Measurements from ENCODE around the gene AK2. TPM values are rescaled to one million over a fixed set of nuclear protein-coding genes. Genes with fewer than 3 reads are reported as not detected.
"Not testable (repeated sequence)": the region's sequence is repeated elsewhere in the genome, so short reads cannot be mapped to it uniquely, and the experiment has no call there.

Gene AK2
- polyA plus RNA-seq, 5 donors, result 155 to 193 (median 179) TPM

DNA sequence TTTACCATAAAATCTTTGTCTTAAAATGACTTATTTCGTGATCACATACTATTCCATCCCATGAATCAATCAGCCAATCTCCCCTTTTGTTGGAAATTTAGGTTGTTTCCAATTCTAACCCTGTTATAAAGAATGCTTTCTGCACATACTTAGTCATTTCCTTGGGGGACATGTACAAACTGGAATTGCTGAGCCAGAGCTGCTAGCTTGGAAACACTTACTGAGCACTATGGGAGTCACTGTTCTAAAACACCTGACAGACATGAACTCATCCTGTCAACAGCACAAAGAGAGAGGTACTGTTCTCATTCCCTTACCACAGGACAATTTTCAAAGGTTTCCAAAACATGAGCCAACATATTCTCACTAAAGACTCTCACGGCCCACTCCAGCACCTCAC is 32.1 kb downstream of the AK2 start:
- no peak for DNase-seq

GRCh38 chr1:33003657-33004056 is 33.0 kb downstream of the AK2 start:
- DNase-seq, result no peak

DNA sequence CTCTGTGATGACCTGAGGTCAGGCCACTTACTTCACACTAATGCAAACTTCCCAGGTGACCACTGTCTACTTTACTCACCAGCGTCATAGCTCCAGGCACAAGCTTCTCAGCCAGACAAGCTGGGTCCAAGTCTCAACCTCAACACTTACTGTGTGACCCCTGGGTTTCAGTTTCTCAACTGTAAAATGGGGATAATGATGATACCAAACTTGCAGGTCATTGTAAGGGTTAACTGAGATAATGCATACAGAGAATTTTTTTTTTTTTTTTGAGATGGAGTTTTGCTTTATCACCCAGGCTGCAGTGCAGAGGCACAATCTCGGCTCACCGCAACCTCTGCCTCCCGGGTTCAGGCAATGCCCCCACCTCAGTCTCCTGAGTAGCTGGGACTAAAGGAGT is 34.7 kb downstream of the AK2 start:
- DNase-seq, result no peak

DNA sequence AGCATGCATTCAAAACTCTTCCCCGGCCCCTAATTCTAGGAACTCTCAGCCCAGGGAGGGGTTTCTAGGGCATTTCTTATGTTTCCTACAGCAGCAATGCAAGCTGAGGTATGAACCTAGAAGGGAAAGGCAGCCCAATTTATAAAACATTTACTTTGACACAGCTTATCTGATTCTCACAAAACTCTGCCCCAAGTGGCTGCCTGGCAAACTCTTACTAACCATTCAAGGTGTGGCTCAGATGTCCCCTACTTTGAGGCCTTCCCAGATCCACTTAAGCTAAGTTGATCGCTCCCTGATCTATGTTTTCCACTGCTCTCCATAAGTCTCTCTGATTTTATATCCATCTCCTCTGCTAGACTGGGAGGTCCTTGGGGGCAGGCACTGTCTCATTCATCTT is 35.4 kb downstream of the AK2 start:
- DNase-seq, result no peak

- no peak for DNase-seq
Observed at GRCh38 chr1:33000427-33001026, 36.2 kb downstream of the AK2 start.

DNA sequence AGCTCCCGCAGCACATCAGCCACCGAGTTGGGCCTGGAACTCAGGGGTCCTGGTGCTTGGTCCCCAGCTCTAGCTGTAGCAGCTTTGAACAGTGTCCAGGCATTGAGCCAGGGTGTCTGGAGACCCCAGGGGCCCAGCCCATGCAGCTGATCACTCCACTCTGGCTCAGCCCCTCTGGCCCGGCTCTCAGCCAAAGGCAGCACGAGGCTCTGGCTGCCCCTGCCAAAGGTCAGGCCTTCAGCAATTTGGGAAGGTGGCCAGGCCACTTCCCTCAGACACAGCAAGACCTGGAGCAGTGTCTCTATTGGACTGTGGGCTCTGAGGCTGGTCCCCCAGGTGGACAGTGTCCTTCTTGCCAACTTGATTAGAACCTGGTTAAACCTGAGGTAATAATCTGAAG is 37.7 kb downstream of the AK2 start:
- no peak for DNase-seq

DNA sequence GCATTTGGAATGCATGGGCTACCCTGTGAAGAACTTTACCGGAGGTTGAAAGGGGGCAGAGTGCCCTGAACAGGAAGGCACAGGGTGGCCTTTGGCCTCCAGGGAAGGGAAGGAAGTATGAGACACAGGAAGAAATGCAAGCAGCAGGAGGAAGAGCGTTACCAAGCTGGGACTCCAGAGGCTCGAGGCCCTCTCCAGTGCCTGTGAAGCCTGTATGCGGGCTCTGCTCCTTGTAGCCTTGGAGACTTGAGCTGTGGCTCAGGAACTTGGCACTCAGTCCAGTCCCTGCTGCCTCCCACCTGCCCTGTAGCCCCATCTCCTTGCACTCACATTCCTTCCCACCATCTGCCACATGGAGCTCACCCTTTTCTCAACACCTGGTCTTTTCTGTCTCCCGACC is 38.6 kb downstream of the AK2 start:
- no peak for DNase-seq

DNA sequence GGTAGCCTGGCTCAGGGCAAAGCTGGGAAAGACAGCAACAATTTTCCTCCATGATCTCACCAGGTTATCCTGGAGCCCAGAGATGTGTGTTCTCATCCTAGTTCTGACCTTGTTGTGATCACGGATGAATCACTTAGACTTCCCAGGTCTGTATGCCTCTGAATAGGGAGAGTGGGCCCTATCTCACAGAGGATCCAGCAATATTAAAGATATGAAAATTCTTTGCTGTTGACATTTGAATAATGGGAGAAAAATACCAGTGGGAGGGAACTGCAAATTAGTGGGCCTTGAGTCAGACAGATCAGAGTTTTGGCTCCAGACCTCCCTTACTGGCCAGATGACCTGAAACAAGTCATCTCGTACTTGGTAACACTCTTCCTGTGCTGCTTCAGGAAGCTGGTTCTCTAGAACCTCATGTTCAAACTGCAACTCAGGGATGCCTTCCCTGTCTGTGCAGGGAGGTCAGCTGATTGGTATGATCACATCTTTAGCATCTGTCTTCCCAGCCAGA is 39.2 kb downstream of the AK2 start:
- DNase-seq, result no peak

- not testable (repeated sequence) for DNase-seq
Observed at GRCh38 chr1:32993324-32993636, 43.4 kb downstream of the AK2 start.

DNA sequence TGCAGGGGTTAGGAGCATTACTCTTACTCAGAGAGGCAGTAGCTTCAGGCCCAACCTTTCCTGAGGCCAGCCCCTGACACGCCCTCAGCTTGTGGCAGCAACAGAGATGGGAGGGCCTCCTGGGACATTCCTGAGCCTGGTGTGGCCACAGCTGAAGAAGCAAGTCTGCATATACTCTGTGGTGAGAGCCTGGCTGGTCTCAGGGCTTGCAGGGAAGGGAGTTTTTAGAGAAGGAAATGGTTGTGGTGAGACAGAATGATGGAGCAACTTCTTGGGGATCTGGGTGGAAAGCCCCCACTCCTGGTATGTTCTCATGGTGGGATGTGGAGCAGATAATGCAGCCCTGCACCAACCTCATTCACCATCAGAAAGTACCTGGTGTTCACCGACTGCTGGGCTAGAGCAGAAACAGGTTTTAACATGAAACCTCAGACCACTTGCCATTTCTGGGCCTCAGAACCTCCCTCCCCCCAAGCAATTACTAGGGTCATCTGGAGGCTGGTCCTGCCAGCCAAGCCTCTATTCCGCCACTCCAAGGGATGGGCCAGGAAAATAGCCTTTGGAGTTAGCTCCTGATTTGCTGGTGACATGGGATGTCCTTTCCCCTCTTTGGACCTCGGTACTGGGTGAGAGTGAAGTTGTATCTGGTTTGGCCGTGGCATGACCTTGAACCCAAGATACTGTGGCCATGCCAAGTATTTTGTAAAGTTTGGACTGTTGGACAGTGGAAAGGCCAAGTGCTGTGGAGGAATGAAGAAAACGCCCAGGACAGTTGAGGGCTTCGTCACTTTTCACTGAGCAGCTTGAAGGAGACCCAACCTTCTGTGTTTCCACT is 44.0 kb downstream of the AK2 start:
- no peak for DNase-seq

DNA sequence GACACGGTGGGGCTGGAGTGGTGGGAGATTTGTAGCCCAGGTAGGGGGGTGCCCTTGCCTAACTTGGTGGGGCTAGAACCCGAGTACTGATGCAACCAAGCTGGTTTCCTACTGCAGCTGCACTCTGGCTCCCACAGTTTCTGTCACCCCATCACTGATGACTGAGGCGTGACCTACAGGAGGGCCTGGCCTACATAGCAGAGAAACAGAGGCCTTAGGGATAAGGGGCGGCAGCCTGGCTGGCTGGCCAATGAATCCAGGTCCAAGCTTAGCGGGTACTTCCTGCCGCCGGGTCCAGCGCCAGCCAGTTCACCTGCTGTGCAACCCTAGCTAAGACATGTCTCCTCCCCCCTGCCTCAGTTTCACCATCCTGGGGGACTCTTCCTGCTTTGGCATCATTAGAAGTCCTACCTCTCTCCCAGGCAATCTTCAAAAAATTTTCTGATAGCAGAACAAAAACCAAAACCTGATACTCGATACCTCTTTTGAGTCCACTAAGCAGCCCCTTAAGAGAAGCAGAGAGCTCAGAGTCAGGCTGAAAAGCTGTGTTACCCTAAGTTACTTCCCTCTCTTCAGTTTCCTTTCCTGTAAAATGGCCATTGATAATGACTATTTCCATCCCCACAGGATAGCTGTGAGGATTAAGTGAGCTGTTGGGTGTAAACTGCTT is 44.7 kb downstream of the AK2 start:
- no peak for DNase-seq

DNA sequence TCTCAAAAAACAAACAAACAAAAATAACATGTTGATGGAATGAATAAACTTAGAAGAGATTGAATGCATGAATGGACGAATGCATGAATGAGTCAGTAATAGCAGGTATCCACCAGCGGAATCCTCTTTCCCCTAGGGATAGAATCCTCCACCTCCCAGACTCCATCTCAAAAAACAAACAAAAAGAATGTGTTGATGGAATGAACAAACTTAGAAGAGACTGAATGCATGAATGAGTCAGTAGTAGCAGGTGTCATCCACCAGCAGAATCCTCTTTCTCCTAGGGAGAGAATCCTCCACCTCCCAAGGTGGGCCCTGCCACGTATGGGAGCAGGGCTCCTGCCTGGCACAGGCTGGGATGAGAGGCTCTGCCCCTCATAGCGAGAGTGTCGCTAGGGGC is 45.3 kb downstream of the AK2 start:
- no peak for DNase-seq

DNA sequence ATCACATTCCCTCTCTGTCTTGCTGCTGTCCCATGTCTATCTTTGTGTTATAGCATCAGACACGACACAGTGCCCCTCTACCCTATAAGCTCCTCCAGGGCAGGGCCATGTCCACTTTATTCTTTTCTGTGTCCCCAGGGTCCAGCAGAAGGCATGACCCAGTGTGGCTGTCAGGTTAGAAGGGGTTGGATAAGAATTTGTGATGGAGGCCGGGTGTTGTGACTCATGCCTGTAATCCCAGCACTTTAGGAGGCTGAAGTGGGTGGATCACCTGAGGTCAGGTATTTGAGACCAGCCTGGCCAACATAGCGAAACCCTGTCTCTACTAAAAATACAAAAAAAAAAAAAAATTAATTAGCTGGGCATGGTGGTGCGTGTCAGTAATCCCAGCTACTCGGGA is 45.8 kb downstream of the AK2 start:
- no peak for DNase-seq

DNA sequence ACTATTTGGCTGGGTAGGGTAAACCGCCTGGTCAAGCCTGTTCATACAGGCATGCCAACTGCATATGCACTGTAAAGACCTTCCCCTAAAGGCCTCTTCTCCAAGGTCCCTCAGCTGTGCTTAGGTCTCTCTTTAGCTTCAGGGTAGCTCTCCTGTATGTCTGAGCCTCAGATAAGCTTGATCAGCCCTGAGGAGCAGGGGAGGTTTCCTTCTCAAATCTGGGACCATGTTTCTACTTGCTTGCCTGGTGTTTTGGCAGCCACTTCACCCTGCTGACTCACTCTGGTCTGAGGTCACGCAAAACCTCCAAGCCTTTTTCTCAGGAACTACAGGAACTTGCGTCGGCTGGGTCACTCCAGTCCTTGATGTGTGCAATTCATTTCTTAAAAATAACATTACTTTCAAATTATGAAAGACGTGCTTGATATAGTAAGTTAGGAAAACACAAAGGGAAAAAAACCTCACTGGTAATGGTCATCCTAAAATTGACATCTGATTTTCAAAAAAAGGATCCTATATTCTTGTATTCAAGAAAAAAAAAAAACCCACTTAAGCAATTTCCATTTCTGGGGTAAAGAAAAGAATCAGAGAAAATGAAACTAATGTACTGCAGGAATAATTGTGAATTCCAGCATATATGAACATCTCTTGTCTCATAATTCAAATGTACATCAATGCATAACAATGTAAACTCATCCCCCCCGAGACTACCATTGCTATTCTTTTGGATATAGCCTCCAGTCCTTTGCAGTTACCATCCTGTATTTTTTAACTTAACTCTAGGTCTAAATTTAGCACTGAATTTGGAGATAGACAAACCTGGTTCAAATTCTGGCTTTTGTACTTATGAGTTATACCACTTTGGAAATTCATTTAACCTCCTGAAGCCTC is 47.3 kb downstream of the AK2 start:
- DNase-seq, result no peak

DNA sequence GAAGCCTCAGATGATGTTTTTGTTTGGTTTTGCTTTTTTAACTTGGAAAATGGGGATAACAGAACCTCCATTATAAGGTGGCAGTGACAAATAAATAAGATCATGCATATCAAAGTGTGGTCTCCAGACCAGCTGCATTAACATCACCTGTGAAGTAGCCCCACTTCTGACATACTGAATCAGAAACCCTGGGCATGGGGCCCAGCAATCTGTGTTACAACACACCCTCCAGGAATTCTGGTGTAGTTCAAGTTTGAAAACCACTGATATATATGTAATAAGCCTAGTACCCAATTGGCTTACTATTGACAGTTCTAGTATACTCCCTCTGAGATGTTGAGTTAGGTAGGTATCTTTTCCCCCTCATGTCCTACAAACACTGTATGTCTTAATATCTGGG is 48.0 kb downstream of the AK2 start:
- no peak for DNase-seq

DNA sequence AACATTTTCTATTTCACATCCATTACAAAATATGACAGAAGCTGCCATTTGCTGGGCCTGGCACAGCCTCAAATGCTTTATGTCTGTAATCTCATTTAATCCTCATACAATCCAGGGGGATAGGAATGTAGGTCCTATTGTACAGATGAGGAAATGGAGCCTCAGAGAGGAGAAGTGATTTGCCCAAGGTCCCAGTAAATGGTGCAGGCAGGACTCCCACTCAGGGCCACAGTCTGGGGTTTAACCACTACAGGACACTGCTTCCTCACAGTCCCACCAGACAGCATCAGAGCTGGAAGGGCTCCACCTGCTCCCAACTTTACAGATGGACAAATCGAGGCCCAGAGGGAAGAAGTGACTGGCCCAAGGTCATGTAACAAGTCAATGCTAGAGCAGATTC is 51.5 kb downstream of the AK2 start:
- DNase-seq, result no peak

DNA sequence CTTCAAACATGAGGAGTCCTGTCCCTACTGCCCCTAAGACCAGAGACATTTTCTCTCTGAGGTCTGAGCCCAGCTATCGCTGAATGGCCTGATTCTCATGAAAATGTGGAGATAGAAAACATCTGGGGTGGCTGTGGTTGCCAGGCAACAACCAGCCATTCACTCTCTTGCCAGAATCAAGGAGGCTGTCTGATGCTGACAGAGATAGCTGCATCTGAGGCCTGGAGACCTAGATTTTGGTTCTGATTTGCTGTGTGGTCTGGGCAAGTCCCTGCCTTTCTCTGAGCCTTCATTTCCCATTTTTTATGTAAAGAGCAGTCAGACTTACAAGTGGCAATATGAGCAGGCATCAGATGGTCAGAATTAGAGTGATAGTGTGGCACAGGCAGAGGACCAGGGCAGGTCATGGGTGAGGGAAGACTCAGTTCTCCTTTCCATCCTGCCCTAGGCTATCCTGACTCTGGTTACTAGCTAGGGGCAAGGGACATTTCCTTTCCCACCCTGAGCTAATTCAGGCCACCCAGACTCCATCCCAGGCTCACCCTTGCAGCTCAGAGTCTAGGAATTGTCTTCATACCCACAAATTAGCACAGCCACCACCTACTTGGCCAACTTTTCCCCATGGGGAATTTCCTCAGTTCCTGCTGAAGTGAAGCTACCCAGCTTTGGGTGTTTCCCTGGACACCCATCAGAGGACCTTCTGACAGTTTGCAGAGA is 52.1 kb downstream of the AK2 start:
- no peak for DNase-seq

- no peak for DNase-seq
Observed at GRCh38 chr1:32984090-32984454, 52.6 kb downstream of the AK2 start.

DNA sequence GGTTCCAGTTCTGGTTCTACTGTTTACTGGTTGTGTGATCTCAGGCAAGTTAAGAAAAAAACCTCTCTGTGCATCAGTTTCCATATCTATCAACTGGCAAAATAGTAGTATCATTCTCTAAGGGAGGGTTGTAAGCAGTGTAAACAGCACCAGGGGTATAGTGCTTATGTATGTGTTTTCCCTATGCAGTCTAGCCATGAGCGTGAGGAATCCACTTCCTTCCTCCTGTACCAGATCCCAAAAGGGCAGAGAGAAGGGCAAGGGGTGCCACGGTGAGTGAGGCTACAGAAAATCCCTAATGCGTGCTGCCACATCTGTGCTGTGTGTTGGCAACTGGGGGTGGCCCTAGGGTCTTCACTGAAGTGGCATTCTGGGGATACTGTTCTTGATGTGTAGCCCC is 53.7 kb downstream of the AK2 start:
- no peak for DNase-seq

- DNase-seq, result no peak
Observed at GRCh38 chr1:32981003-32981901, 55.4 kb downstream of the AK2 start.

Data from right lung (tissue), 5 donors.